COLO829 (cell line): Measurements from ENCODE around the gene CYP2F1.
"Not testable (repeated sequence)": the region's sequence is repeated elsewhere in the genome, so short reads cannot be mapped to it uniquely, and the experiment has no call there.

Source experiments
- DNase-seq: peaks from one replicate; pipeline ENCODE4 v3.0.0; 2012; ENCODE audit warnings: low spot score

The CYP2F1 gene

GRCh38 chr19:41114132-41114531 lies at the start of gene CYP2F1:
Gene CYP2F1 (plus strand): TSS chr19:41114432. CDS start chr19:41116189, 1,757 bp downstream.
- DNase-seq, result no peak

- DNase-seq, result peak; percentile 7
Observed at GRCh38 chr19:41064974-41065569, 49.2 kb upstream of the CYP2F1 start.

- DNase-seq, result no peak
Observed at GRCh38 chr19:41076286-41076685, 37.9 kb upstream of the CYP2F1 start.

- no peak for DNase-seq
Observed at GRCh38 chr19:41083516-41083915, 30.7 kb upstream of the CYP2F1 start.

GRCh38 chr19:41085748-41086415 lies 28.4 kb upstream of the CYP2F1 start:
- DNase-seq, result no peak

- DNase-seq, result no peak
Observed at GRCh38 chr19:41088151-41088550, 26.1 kb upstream of the CYP2F1 start, which contains the start of gene CYP2A13. Gene CYP2A13 (plus strand): TSS chr19:41088451. CDS start chr19:41088472, 21 bp downstream.

- no peak for DNase-seq
Observed at GRCh38 chr19:41089959-41090358, 24.3 kb upstream of the CYP2F1 start.

GRCh38 chr19:41095703-41096102 lies 18.5 kb upstream of the CYP2F1 start:
- DNase-seq, result no peak

GRCh38 chr19:41096353-41096752 lies 17.9 kb upstream of the CYP2F1 start:
- no peak for DNase-seq

GRCh38 chr19:41097302-41097701 lies 16.9 kb upstream of the CYP2F1 start:
- DNase-seq, result no peak

- DNase-seq, result no peak
Observed at GRCh38 chr19:41098762-41099161, 15.5 kb upstream of the CYP2F1 start.

GRCh38 chr19:41102210-41102609 lies 12.0 kb upstream of the CYP2F1 start:
- not testable (repeated sequence) for DNase-seq

- DNase-seq, result no peak
Observed at GRCh38 chr19:41106177-41106576, 8.1 kb upstream of the CYP2F1 start.

GRCh38 chr19:41111296-41111695 lies 2.9 kb upstream of the CYP2F1 start:
- DNase-seq, result no peak

- DNase-seq, result no peak
Observed at GRCh38 chr19:41111750-41112295, 2.4 kb upstream of the CYP2F1 start.

GRCh38 chr19:41112728-41113290 lies 1.4 kb upstream of the CYP2F1 start:
- no peak for DNase-seq

- DNase-seq, result no peak
Observed at GRCh38 chr19:41116261-41116660, 2.0 kb downstream of the CYP2F1 start.

- DNase-seq, result not testable (repeated sequence)
Observed at GRCh38 chr19:41120929-41121911, 7.0 kb downstream of the CYP2F1 start.

- not testable (repeated sequence) for DNase-seq
Observed at GRCh38 chr19:41122846-41123245, 8.6 kb downstream of the CYP2F1 start.

- no peak for DNase-seq
Observed at GRCh38 chr19:41123716-41124294, 9.6 kb downstream of the CYP2F1 start.

GRCh38 chr19:41126765-41127203 lies 12.6 kb downstream of the CYP2F1 start:
- DNase-seq, result not testable (repeated sequence)
